Fibroblast of mammary gland (primary cell): ENCODE data around the gene MSX2.

ENCODE experiments used
- DNase-seq: peaks from one replicate; pipeline ENCODE4 v3.0.0-alpha.2; 2010; ENCODE audit warnings: low read depth
- H3K4me3 ChIP-seq: 2 replicates; pipeline ENCODE4 v1.5.1; 2011; ENCODE audit warnings: low read depth, mild to moderate bottlenecking, low read length, moderate library complexity; ENCODE audit not compliant: control insufficient read depth
- TF ChIP-seq, protein P1 (sequence below): conservative IDR thresholded peaks from 2 replicates; pipeline ENCODE4 v1.5.1; 2011; ENCODE audit warnings: low read depth, low read length, inconsistent platforms; ENCODE audit not compliant: control insufficient read depth, insufficient read depth

Gene MSX2

DNA sequence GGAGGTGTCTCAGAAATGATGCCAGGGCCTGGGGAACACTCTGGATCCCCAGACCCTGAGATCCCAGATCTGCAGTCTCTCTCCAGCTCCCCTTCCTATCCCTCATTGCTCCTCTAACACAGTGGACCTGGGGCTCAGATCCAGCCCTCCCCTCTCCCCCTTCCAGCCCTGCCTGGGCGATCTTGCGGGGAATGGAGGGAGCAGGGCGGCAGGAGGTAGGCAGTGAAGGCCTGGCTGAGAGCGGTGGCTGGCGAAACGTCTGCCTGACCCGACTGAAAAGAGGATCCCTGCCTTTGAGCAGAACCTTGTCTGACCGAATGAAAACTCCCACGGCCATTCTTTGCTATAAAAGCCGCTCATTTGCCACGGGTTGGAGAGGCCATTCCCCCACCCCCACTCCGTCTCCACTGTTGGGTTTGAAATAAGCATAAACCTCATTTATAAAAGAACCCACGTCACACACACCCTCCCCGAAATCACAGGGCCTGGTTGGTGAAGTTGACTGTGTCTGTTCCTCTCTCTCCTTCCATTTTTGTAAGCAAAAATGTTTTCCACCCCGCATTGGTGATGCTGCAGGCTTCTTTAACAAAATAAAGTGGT lies 8.8 kb downstream of the MSX2 start:
- no peak overlapping the region for H3K4me3 ChIP-seq
- DNase-seq: no peak
- TF ChIP-seq, protein P1, sequence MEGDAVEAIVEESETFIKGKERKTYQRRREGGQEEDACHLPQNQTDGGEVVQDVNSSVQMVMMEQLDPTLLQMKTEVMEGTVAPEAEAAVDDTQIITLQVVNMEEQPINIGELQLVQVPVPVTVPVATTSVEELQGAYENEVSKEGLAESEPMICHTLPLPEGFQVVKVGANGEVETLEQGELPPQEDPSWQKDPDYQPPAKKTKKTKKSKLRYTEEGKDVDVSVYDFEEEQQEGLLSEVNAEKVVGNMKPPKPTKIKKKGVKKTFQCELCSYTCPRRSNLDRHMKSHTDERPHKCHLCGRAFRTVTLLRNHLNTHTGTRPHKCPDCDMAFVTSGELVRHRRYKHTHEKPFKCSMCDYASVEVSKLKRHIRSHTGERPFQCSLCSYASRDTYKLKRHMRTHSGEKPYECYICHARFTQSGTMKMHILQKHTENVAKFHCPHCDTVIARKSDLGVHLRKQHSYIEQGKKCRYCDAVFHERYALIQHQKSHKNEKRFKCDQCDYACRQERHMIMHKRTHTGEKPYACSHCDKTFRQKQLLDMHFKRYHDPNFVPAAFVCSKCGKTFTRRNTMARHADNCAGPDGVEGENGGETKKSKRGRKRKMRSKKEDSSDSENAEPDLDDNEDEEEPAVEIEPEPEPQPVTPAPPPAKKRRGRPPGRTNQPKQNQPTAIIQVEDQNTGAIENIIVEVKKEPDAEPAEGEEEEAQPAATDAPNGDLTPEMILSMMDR: no peak

DNA sequence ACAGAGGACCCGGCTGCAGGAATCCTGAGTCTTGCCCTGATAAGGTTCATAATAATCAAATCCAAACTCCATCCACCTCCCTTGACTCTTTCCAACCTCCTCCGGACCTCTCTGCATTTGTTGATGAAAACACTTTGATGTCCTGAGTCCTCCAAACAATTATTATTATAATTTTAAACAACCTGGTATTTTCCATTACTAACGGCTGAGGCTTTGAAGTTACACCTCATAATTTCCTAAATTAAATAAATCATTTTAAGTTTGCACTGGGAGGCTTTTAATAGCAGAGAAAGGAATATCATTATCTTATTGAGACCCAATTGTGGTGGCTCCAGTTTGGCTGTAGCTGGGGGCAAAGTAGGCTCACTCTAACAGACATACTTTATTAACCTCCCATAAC lies 9.5 kb downstream of the MSX2 start:
- no peak overlapping the region for H3K4me3 ChIP-seq
- no peak for DNase-seq
- TF ChIP-seq, protein P1: no peak

DNA sequence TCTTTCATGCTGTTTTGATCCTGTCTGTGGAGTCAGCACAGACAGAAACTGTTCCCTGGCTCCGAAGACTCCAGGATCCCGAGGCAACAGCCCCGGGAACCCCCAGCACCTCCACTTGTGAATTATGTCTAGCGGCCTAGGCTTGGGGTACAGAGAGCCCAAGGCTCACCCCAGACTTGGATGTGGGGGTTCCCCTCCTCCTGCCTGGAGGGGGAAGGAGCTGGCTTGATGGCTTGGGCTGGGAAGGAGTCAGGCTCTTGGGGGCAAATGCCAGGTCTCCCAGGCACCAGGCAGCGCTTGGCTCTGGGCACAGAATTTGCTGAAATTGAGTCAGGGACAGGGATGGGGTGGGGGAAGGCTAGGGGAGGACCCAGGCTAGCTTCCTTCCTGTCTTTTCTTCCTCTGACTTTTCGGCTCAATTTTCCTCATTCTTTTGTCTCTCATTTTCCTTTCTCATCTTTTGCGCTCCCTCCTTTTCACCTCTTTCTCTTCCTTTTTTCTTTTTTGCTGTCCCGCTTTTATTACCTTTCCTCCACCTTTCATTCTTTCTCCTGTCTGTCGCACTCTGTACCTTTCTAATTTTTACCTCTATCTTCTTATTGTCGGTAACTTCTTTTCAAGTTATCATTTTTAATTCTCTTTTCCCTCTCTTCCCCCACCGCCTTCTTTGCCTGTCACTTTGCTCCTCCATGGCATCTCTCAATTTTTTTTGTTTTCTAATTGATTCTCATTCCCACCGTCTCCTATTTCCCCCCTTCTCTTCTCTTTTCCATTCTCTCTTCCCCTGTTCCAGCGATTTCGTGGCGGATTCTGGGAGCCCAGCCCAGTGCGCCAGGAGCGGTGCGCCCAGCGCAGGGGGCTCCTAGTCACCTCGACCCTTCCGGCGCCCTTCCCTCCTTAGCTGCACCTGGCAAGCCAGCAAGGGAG lies 10.5 kb downstream of the MSX2 start:
- no peak overlapping the region for H3K4me3 ChIP-seq
- TF ChIP-seq, protein P1: no peak
- DNase-seq: no peak

DNA sequence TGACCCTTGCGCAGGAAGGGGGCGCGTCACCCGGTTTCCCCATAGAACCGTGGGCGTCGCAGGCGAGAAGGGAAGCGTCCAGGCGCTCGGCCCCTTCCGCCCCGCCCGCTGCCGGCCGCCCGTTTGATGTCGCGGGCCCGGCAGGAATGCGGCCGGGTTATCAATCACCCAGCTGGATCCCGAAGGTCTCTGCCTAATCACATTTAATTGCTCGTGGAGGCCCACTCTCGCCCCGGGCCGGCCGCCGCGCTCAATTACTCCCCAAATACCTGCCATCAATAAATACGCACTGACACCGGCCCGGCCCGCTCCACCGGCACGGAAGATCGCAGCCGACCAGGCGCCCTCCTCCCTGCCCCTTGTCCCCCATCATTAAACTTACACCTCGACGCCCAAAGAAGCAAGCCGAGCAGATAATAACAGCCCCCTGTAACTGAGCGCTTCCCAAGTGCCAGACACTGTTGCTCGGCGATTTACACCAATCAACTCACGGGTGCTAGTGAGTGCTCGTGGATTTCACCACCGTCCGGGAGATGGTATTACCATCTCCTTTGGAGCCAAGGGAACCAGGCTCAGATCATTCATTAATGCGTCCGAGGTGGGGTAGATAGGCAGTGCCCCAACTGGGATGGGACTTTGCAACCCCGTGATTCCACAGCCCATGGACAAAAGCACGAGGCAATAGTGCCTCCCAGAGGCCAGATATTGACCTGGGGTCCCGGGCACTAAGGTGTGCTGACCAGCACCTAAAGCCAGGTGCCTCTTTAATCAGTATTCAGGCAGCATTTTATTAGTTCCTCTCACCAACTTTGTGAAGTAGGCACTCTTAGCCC lies 11.3 kb downstream of the MSX2 start:
- no peak for DNase-seq
- TF ChIP-seq, protein P1: peak; percentile 28
- H3K4me3 ChIP-seq: no peak overlapping the region

DNA sequence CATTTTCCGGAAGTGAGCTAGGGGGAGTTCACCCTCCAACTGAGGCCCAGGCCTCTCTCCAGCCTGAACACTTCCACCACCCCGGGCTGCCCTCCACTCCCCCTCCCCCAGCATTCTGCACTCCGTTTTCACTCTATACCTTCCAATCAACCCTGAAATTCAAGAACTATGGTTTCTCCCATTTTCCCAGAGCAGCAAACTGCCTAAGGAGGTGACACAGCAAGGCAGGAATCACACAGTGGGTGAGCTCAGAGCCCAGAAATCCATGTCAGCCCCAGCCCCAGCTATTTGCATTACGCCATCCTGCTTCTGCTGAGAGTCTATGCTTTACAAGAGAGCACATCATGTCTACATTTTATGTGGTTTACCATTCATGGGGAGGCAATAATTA lies 11.9 kb downstream of the MSX2 start:
- DNase-seq: peak; percentile 67
- H3K4me3 ChIP-seq: no peak overlapping the region
- TF ChIP-seq, protein P1: no peak

DNA sequence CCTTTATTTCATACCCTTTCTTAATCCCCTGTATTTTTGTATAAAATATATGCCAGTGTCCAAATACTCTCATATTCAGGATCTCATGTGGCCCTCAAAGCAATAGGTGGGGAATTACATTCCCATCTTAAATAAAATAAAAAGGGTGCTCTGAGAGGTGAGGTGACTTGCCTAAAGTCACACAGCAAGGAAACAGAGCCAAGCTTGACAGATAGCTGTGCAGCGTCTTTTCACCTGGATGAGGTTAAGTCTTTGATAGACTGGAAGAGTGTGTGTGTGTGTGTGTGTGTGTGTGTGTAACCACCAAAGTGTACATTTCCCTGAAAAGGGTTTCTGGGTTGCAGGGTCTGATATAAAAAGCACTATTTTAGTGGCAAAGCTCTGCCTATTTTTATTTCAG lies 12.4 kb downstream of the MSX2 start:
- no peak overlapping the region for H3K4me3 ChIP-seq
- DNase-seq: no peak
- TF ChIP-seq, protein P1: no peak
